Fibroblast of lung (primary cell): ENCODE measurements around the gene BMPR1A. TPM values are rescaled to one million over a fixed set of nuclear protein-coding genes. Genes with fewer than 3 reads are reported as not detected.

Experiments
- DNase-seq, 2 donors: peaks; one replicate each; pipeline versions ENCODE4 v3.0.0 to v3.0.0-alpha.2; 2010; ENCODE audit warnings: low read depth in 2 of 2
- H2AFZ ChIP-seq: 2 replicates; pipeline ENCODE4 v1.5.1; 2012; ENCODE audit warnings: low read length, control low read depth, inconsistent platforms
- H3K27ac ChIP-seq: 2 replicates; pipeline ENCODE4 v1.5.1; 2011; ENCODE audit warnings: low read length, control low read depth; ENCODE audit not compliant: insufficient read depth
- H3K27me3 ChIP-seq: 2 replicates; pipeline ENCODE4 v1.5.1; 2011; ENCODE audit warnings: mild to moderate bottlenecking, low read length; ENCODE audit not compliant: control insufficient read depth, insufficient read depth
- H3K36me3 ChIP-seq: 2 replicates; pipeline ENCODE4 v1.5.1; 2011; ENCODE audit warnings: low read length; ENCODE audit not compliant: control insufficient read depth, insufficient read depth
- H3K4me1 ChIP-seq: 2 replicates; pipeline ENCODE4 v1.5.1; 2011; ENCODE audit warnings: low read length; ENCODE audit not compliant: control insufficient read depth, insufficient read depth; ENCODE audit errors: extremely low read depth
- H3K4me2 ChIP-seq: 2 replicates; pipeline ENCODE4 v1.5.1; 2011; ENCODE audit warnings: low read length, control low read depth; ENCODE audit not compliant: insufficient read depth; ENCODE audit errors: extremely low read depth
- H3K4me3 ChIP-seq, 4 experiments: fragments of 200-600 bp in 1 of 4; sonication (generic) in 1 of 4; replicated peaks in 1 of 4; 2 replicates each; pipeline ENCODE4 v1.5.1; 2011 to 2016; ENCODE audit warnings: low read length in 4 of 4, low read depth in 3 of 4, mild to moderate bottlenecking in 3 of 4, control low read depth in 2 of 4, inconsistent platforms in 1 of 4, mixed read lengths in 1 of 4; ENCODE audit not compliant: insufficient read depth in 1 of 4; ENCODE audit errors: control extremely low read depth in 1 of 4
- H3K79me2 ChIP-seq: 2 replicates; pipeline ENCODE4 v1.5.1; 2012; ENCODE audit warnings: mild to moderate bottlenecking, low read length, inconsistent platforms; ENCODE audit not compliant: control insufficient read depth, insufficient read depth
- H3K9ac ChIP-seq: 2 replicates; pipeline ENCODE4 v1.5.1; 2011; ENCODE audit warnings: mild to moderate bottlenecking, low read length, control low read depth; ENCODE audit not compliant: insufficient read depth
- H3K9me3 ChIP-seq: 2 replicates; pipeline ENCODE4 v1.5.1; 2012; ENCODE audit warnings: low read depth, low read length; ENCODE audit not compliant: control insufficient read depth, insufficient read depth
- H4K20me1 ChIP-seq: 2 replicates; pipeline ENCODE4 v1.5.1; 2011; ENCODE audit warnings: low read length; ENCODE audit not compliant: control insufficient read depth, insufficient read depth; ENCODE audit errors: extremely low read depth
- CTCF ChIP-seq, 2 donors: IDR thresholded peaks in 1 of 2; conservative IDR thresholded peaks in 1 of 2; 1 replicate in 1 of 2; 2 replicates in 1 of 2; pipeline ENCODE4 v1.5.1; 2011 to 2012; ENCODE audit warnings: low read length in 2 of 2, control low read depth in 1 of 2, inconsistent platforms in 1 of 2, low read depth in 1 of 2, mild to moderate bottlenecking in 1 of 2
- EZH2 ChIP-seq: IDR thresholded peaks from 2 replicates; pipeline ENCODE4 v1.5.1; 2012; ENCODE audit warnings: low read length, control low read depth, mild to moderate bottlenecking; ENCODE audit errors: missing control alignments
- polyA plus RNA-seq, 2 donors: library from polyadenylated mRNA; depleted of rRNA in 1 of 2; stranded (reverse) in 1 of 2; unstranded in 1 of 2; fragments of >200 nt; gene quantifications; 2 replicates each; pipeline ENCODE4 v1.2.1, GENCODE V29; 2011 to 2012; ENCODE audit warnings: missing spikeins in 1 of 2
- total RNA-seq: library from RNA; depleted of rRNA; stranded (reverse); fragments of >200 nt; gene quantifications from 2 replicates; pipeline ENCODE4 v1.2.1, GENCODE V29; 2014

The BMPR1A gene
- total and polyA plus RNA-seq, 2 donors (not counting 1 experiment from before 2014, with no cell fraction given): 52.8 to 61.8 TPM

GRCh38 chr10:86715156-86715795 is 41.1 kb upstream of the BMPR1A start:
- Histone ChIP-seq H3K4me2 (no peak overlapping the region), H3K27me3 (no peaks in the 10 kb centered on the region), H3K27ac (no peak overlapping the region), H3K4me1 (no peaks in the 10 kb centered on the region), H3K9ac (no peak overlapping the region), H3K79me2 (no peaks in the 10 kb centered on the region), H2AFZ (no peak overlapping the region), H4K20me1 (no peaks in the 10 kb centered on the region), H3K4me3 (no peak overlapping the region), H3K9me3 (no peaks in the 10 kb centered on the region), H3K36me3 (no peaks in the 10 kb centered on the region)
- no peak for DNase-seq
- TF ChIP-seq EZH2 (no peak), CTCF (conservative IDR thresholded peaks at IDR 0.05 in 1 of 2, IDR thresholded peaks at IDR 0.05 in 1 of 2; ENCODE audit: low read depth in 1 of 2, low read length in 2 of 2) (no peak)

GRCh38 chr10:86715836-86716235 is 40.6 kb upstream of the BMPR1A start:
- TF ChIP-seq CTCF (conservative IDR thresholded peaks at IDR 0.05 in 1 of 2, IDR thresholded peaks at IDR 0.05 in 1 of 2; ENCODE audit: low read depth in 1 of 2, low read length in 2 of 2) (no peak), EZH2 (no peak)
- no peak overlapping the region for H3K4me2 ChIP-seq
- no peak for DNase-seq

GRCh38 chr10:86716466-86716865 is 40.0 kb upstream of the BMPR1A start:
- Histone ChIP-seq H3K9ac (no peak overlapping the region), H3K4me3 (no peak overlapping the region), H3K79me2 (no peaks in the 10 kb centered on the region), H3K36me3 (no peaks in the 10 kb centered on the region), H3K9me3 (no peaks in the 10 kb centered on the region), H3K4me2 (no peak overlapping the region), H3K27ac (no peak overlapping the region), H4K20me1 (no peaks in the 10 kb centered on the region), H2AFZ (no peak overlapping the region), H3K27me3 (no peaks in the 10 kb centered on the region), H3K4me1 (no peaks in the 10 kb centered on the region)
- TF ChIP-seq CTCF (conservative IDR thresholded peaks at IDR 0.05 in 1 of 2, IDR thresholded peaks at IDR 0.05 in 1 of 2; ENCODE audit: low read depth in 1 of 2, low read length in 2 of 2): no peak
- no peak for DNase-seq

More at GRCh38 chr10:86715836-86716235, 40.6 kb upstream of the BMPR1A start:
- Histone ChIP-seq H2AFZ (no peak overlapping the region), H3K4me1 (no peaks in the 10 kb centered on the region), H3K79me2 (no peaks in the 10 kb centered on the region), H3K9ac (no peak overlapping the region), H3K36me3 (no peaks in the 10 kb centered on the region), H4K20me1 (no peaks in the 10 kb centered on the region), H3K27ac (no peak overlapping the region), H3K4me3 (no peak overlapping the region), H3K27me3 (no peaks in the 10 kb centered on the region), H3K9me3 (no peaks in the 10 kb centered on the region)
